Activated naive CD8-positive, alpha-beta T cell (primary cell): ENCODE results near the gene WWTR1.

ENCODE experiments used
- H3K27ac Mint-ChIP-seq: one replicate; pipeline ENCODE4 v1.8.0; 2021; ENCODE audit warnings: mixed read lengths
- H3K27me3 Mint-ChIP-seq: one replicate; pipeline ENCODE4 v1.8.0; 2021; ENCODE audit warnings: mixed read lengths
- H3K36me3 Mint-ChIP-seq: one replicate; pipeline ENCODE4 v1.8.0; 2021; ENCODE audit warnings: mixed read lengths
- H3K4me1 Mint-ChIP-seq: one replicate; pipeline ENCODE4 v1.8.0; 2021; ENCODE audit warnings: low read depth, mixed read lengths
- H3K4me3 Mint-ChIP-seq: one replicate; pipeline ENCODE4 v1.8.0; 2021; ENCODE audit warnings: mild to moderate bottlenecking, mixed read lengths
- H3K9me3 Mint-ChIP-seq: one replicate; pipeline ENCODE4 v1.8.0; 2021; ENCODE audit warnings: low read depth, mixed read lengths

Gene WWTR1

GRCh38 chr3:149554826-149555225 lies 103.0 kb downstream of the WWTR1 start:
- H3K27ac Mint-ChIP-seq, result no peak overlapping the region
- no peaks in the 10 kb centered on the region for H3K36me3 Mint-ChIP-seq
- no peaks in the 10 kb centered on the region for H3K4me1 Mint-ChIP-seq
- peaks cover 4% of the 10 kb centered on the region for H3K27me3 Mint-ChIP-seq
- no peak overlapping the region for H3K4me3 Mint-ChIP-seq
- H3K9me3 Mint-ChIP-seq, result no peaks in the 10 kb centered on the region

- Mint-ChIP-seq H3K27me3 (peaks cover 5% of the 10 kb centered on the region), H3K4me1 (no peaks in the 10 kb centered on the region), H3K36me3 (no peaks in the 10 kb centered on the region), H3K9me3 (no peaks in the 10 kb centered on the region), H3K27ac (no peak overlapping the region), H3K4me3 (no peak overlapping the region)
Observed at GRCh38 chr3:149553781-149554451, 103.9 kb downstream of the WWTR1 start.

- H3K27me3 Mint-ChIP-seq, result peaks cover 5% of the 10 kb centered on the region
- no peaks in the 10 kb centered on the region for H3K9me3 Mint-ChIP-seq
- H3K27ac Mint-ChIP-seq, result no peak overlapping the region
- H3K36me3 Mint-ChIP-seq, result no peaks in the 10 kb centered on the region
- no peak overlapping the region for H3K4me3 Mint-ChIP-seq
- H3K4me1 Mint-ChIP-seq, result no peaks in the 10 kb centered on the region
Observed at GRCh38 chr3:149552700-149553099, 105.1 kb downstream of the WWTR1 start.

GRCh38 chr3:149551500-149551899 lies 106.3 kb downstream of the WWTR1 start:
- H3K4me1 Mint-ChIP-seq, result no peaks in the 10 kb centered on the region
- no peaks in the 10 kb centered on the region for H3K9me3 Mint-ChIP-seq
- H3K27me3 Mint-ChIP-seq, result peaks cover 5% of the 10 kb centered on the region
- no peaks in the 10 kb centered on the region for H3K36me3 Mint-ChIP-seq
- H3K4me3 Mint-ChIP-seq, result no peak overlapping the region
- H3K27ac Mint-ChIP-seq, result no peak overlapping the region

GRCh38 chr3:149548669-149549065 lies 109.2 kb downstream of the WWTR1 start:
- Mint-ChIP-seq H3K4me3 (no peak overlapping the region), H3K27me3 (peaks cover 7% of the 10 kb centered on the region), H3K36me3 (no peaks in the 10 kb centered on the region), H3K4me1 (no peaks in the 10 kb centered on the region), H3K9me3 (no peaks in the 10 kb centered on the region), H3K27ac (no peak overlapping the region)

- Mint-ChIP-seq H3K27me3 (peaks cover 7% of the 10 kb centered on the region), H3K36me3 (no peaks in the 10 kb centered on the region), H3K4me1 (no peaks in the 10 kb centered on the region), H3K9me3 (no peaks in the 10 kb centered on the region), H3K27ac (no peak overlapping the region), H3K4me3 (no peak overlapping the region)
Observed at GRCh38 chr3:149547954-149548668, 109.7 kb downstream of the WWTR1 start.

GRCh38 chr3:149547413-149547812 lies 110.4 kb downstream of the WWTR1 start:
- H3K9me3 Mint-ChIP-seq, result no peaks in the 10 kb centered on the region
- H3K4me1 Mint-ChIP-seq, result no peaks in the 10 kb centered on the region
- H3K27me3 Mint-ChIP-seq, result peaks cover 11% of the 10 kb centered on the region
- no peaks in the 10 kb centered on the region for H3K36me3 Mint-ChIP-seq
- H3K4me3 Mint-ChIP-seq, result no peak overlapping the region
- no peak overlapping the region for H3K27ac Mint-ChIP-seq

- no peak overlapping the region for H3K4me3 Mint-ChIP-seq
- no peaks in the 10 kb centered on the region for H3K9me3 Mint-ChIP-seq
- no peaks in the 10 kb centered on the region for H3K36me3 Mint-ChIP-seq
- peaks cover 10% of the 10 kb centered on the region for H3K27me3 Mint-ChIP-seq
- no peak overlapping the region for H3K27ac Mint-ChIP-seq
- H3K4me1 Mint-ChIP-seq, result no peaks in the 10 kb centered on the region
Observed at GRCh38 chr3:149545049-149545448, 112.8 kb downstream of the WWTR1 start.

GRCh38 chr3:149542375-149543312 lies 115.2 kb downstream of the WWTR1 start:
- H3K9me3 Mint-ChIP-seq, result no peaks in the 10 kb centered on the region
- no peak overlapping the region for H3K27ac Mint-ChIP-seq
- peaks cover 8% of the 10 kb centered on the region for H3K27me3 Mint-ChIP-seq
- H3K4me1 Mint-ChIP-seq, result no peaks in the 10 kb centered on the region
- H3K4me3 Mint-ChIP-seq, result no peak overlapping the region
- no peaks in the 10 kb centered on the region for H3K36me3 Mint-ChIP-seq

- no peaks in the 10 kb centered on the region for H3K9me3 Mint-ChIP-seq
- H3K36me3 Mint-ChIP-seq, result no peaks in the 10 kb centered on the region
- H3K4me3 Mint-ChIP-seq, result no peak overlapping the region
- peaks cover 5% of the 10 kb centered on the region for H3K27me3 Mint-ChIP-seq
- no peaks in the 10 kb centered on the region for H3K4me1 Mint-ChIP-seq
- no peak overlapping the region for H3K27ac Mint-ChIP-seq
Observed at GRCh38 chr3:149541091-149541491, 116.7 kb downstream of the WWTR1 start.

GRCh38 chr3:149538371-149538770 lies 119.5 kb downstream of the WWTR1 start:
- peaks cover 4% of the 10 kb centered on the region for H3K27me3 Mint-ChIP-seq
- no peak overlapping the region for H3K4me3 Mint-ChIP-seq
- H3K27ac Mint-ChIP-seq, result no peak overlapping the region
- H3K9me3 Mint-ChIP-seq, result no peaks in the 10 kb centered on the region
- no peaks in the 10 kb centered on the region for H3K4me1 Mint-ChIP-seq
- no peaks in the 10 kb centered on the region for H3K36me3 Mint-ChIP-seq

- Mint-ChIP-seq H3K9me3 (no peaks in the 10 kb centered on the region), H3K27ac (no peak overlapping the region), H3K27me3 (no peaks in the 10 kb centered on the region), H3K36me3 (no peaks in the 10 kb centered on the region), H3K4me1 (peaks cover 6% of the 10 kb centered on the region), H3K4me3 (no peak overlapping the region)
Observed at GRCh38 chr3:149536429-149536828, 121.4 kb downstream of the WWTR1 start.

GRCh38 chr3:149535333-149535685 lies 122.5 kb downstream of the WWTR1 start:
- Mint-ChIP-seq H3K36me3 (no peaks in the 10 kb centered on the region), H3K4me1 (peaks cover 6% of the 10 kb centered on the region), H3K27me3 (no peaks in the 10 kb centered on the region), H3K4me3 (no peak overlapping the region), H3K27ac (no peak overlapping the region), H3K9me3 (no peaks in the 10 kb centered on the region)

- Mint-ChIP-seq H3K27me3 (no peaks in the 10 kb centered on the region), H3K27ac (no peak overlapping the region), H3K9me3 (no peaks in the 10 kb centered on the region), H3K36me3 (no peaks in the 10 kb centered on the region), H3K4me3 (no peak overlapping the region), H3K4me1 (peaks cover 6% of the 10 kb centered on the region)
Observed at GRCh38 chr3:149534671-149535332, 123.0 kb downstream of the WWTR1 start.

- no peaks in the 10 kb centered on the region for H3K36me3 Mint-ChIP-seq
- no peak overlapping the region for H3K27ac Mint-ChIP-seq
- peaks cover 6% of the 10 kb centered on the region for H3K4me1 Mint-ChIP-seq
- H3K9me3 Mint-ChIP-seq, result no peaks in the 10 kb centered on the region
- no peak overlapping the region for H3K4me3 Mint-ChIP-seq
- no peaks in the 10 kb centered on the region for H3K27me3 Mint-ChIP-seq
Observed at GRCh38 chr3:149534082-149534481, 123.7 kb downstream of the WWTR1 start.
